B cell (primary cell): ENCODE measurements around the gene CISH. TPM values are rescaled to one million over a fixed set of nuclear protein-coding genes. Genes with fewer than 3 reads are reported as not detected.

ENCODE experiments used
- ATAC-seq: fragments of 200-7000 bp; cut with Tn5 transposase; one replicate; pipeline ENCODE4 v1.10.0; 2021; ENCODE audit warnings: low read depth, mild to moderate bottlenecking, moderate number of reproducible peaks, moderate library complexity
- CTCF ChIA-PET: fragments of 350-600 bp; sonication (Branson Sonifier 250); formaldehyde crosslinking; loops from one replicate; lab custom pipeline; 2021; ENCODE audit warnings: antibody characterized with exemption, inconsistent platforms; lab: Charles Lee
- POLR2A ChIA-PET: fragments of 350-600 bp; sonication (Branson Sonifier 250); formaldehyde crosslinking; loops from one replicate; lab custom pipeline; 2021; ENCODE audit warnings: antibody characterized with exemption; lab: Charles Lee
- DNase-seq: peaks from one replicate; pipeline ENCODE4 v3.0.0; 2013
- H2AFZ ChIP-seq: 2 replicates; pipeline ENCODE4 v1.6.1; 2012; ENCODE audit warnings: mild to moderate bottlenecking, low read depth, low read length; ENCODE audit not compliant: insufficient read depth, poor library complexity, severe bottlenecking
- H3K27ac ChIP-seq, 2 donors: 1 replicate in 1 of 2; 2 replicates in 1 of 2; pipeline ENCODE4 v1.5.1; 2012 to 2013; ENCODE audit warnings: low read length in 2 of 2, mild to moderate bottlenecking in 2 of 2, moderate library complexity in 1 of 2
- H3K27me3 ChIP-seq, 4 experiments: fragments of 200-600 bp in 1 of 4; sonication (generic) in 1 of 4; replicated peaks in 1 of 4; 1 replicate in 2 of 4; 2 replicates in 2 of 4; pipeline versions ENCODE4 v1.6.1 to v1.7.0; 2013 to 2016; ENCODE audit warnings: low read length in 3 of 4, mild to moderate bottlenecking in 2 of 4, mixed read lengths in 1 of 4, moderate library complexity in 1 of 4; ENCODE audit not compliant: insufficient read depth in 4 of 4, control insufficient read depth in 3 of 4; ENCODE audit errors: control extremely low read depth in 1 of 4
- H3K36me3 ChIP-seq, 2 experiments: replicated peaks in 1 of 2; 1 replicate in 1 of 2; 2 replicates in 1 of 2; pipeline versions ENCODE4 v1.6.1 to v1.7.1; 2013; ENCODE audit warnings: low read length in 1 of 2; ENCODE audit not compliant: insufficient read depth in 2 of 2, control insufficient read depth in 1 of 2; ENCODE audit errors: control extremely low read depth in 1 of 2, extremely low read depth in 1 of 2
- H3K4me1 ChIP-seq, 2 donors: fragments of 200-600 bp in 1 of 2; sonication (generic) in 1 of 2; 1 replicate in 1 of 2; 2 replicates in 1 of 2; pipeline versions ENCODE4 v1.5.1 to v1.6.1; 2013 to 2017; ENCODE audit warnings: low read length in 2 of 2; ENCODE audit not compliant: control insufficient read depth in 2 of 2, insufficient read depth in 2 of 2
- H3K4me2 ChIP-seq: replicated peaks from 2 replicates; pipeline ENCODE3; 2012; ENCODE audit warnings: mild to moderate bottlenecking, low read depth, low read length; ENCODE audit not compliant: poor library complexity, severe bottlenecking
- H3K4me3 ChIP-seq, 5 experiments: fragments of 200-600 bp in 1 of 5; sonication (generic) in 1 of 5; 1 replicate in 3 of 5; 2 replicates in 2 of 5; pipeline versions ENCODE4 v1.5.1 to v1.7.0; 2011 to 2016; ENCODE audit warnings: low read length in 4 of 5, mild to moderate bottlenecking in 4 of 5, low read depth in 2 of 5, control low read depth in 1 of 5, moderate library complexity in 1 of 5; ENCODE audit not compliant: insufficient read depth in 1 of 5; ENCODE audit errors: control extremely low read depth in 1 of 5, extremely low read depth in 1 of 5
- H3K79me2 ChIP-seq: fragments of 200-600 bp; sonication (generic); one replicate; pipeline ENCODE4 v1.6.0; 2016; ENCODE audit warnings: low read length; ENCODE audit not compliant: control insufficient read depth, insufficient read depth
- H3K9ac ChIP-seq: fragments of 200-600 bp; sonication (generic); 2 replicates; pipeline ENCODE4 v1.6.1; 2017; ENCODE audit warnings: mild to moderate bottlenecking, low read length, moderate library complexity
- H3K9me3 ChIP-seq, 3 donors: one replicate each; pipeline versions ENCODE4 v1.6.1 to v1.7.1; 2013; ENCODE audit warnings: low read length in 2 of 3; ENCODE audit not compliant: control insufficient read depth in 2 of 3, insufficient read depth in 1 of 3; ENCODE audit errors: control extremely low read depth in 1 of 3
- H4K20me1 ChIP-seq: 2 replicates; pipeline ENCODE4 v1.6.0; 2012; ENCODE audit warnings: mild to moderate bottlenecking, low read length; ENCODE audit not compliant: insufficient read depth, control insufficient read depth, poor library complexity, severe bottlenecking
- H3K27ac Mint-ChIP-seq: one replicate; pipeline ENCODE4 v1.8.0; 2021; ENCODE audit warnings: mixed read lengths
- H3K27me3 Mint-ChIP-seq: one replicate; pipeline ENCODE4 v1.8.0; 2021; ENCODE audit warnings: mixed read lengths
- H3K4me1 Mint-ChIP-seq: one replicate; pipeline ENCODE4 v1.8.0; 2021; ENCODE audit warnings: mixed read lengths
- H3K4me3 Mint-ChIP-seq: one replicate; pipeline ENCODE4 v1.8.0; 2021; ENCODE audit warnings: mixed read lengths
- H3K9me3 Mint-ChIP-seq: one replicate; pipeline ENCODE4 v1.8.0; 2022; ENCODE audit warnings: mixed read lengths; ENCODE audit not compliant: insufficient read depth
- EZH2 ChIP-seq: IDR thresholded peaks from 2 replicates; pipeline ENCODE4 v1.6.1; 2012; ENCODE audit warnings: borderline replicate concordance, low read depth, mild to moderate bottlenecking, moderate library complexity, low read length; ENCODE audit not compliant: insufficient read depth, poor library complexity, severe bottlenecking
- WGBS: methylation state at CpG from one replicate; pipeline ENCODE4 v1.1.5; 2013; ENCODE audit warnings: missing lambda C conversion rate; ENCODE audit not compliant: insufficient coverage; 5-methylcytosine and 5-hydroxymethylcytosine counted together
- intact Hi-C: fragments of 100-400 bp; cut with micrococcal nuclease; formaldehyde crosslinking; loops from one replicate; pipeline ENCODE4 v1.10.0; 2022
- polyA plus RNA-seq: library from polyadenylated mRNA; depleted of rRNA; stranded (reverse); fragments of >200 nt; gene quantifications from 2 replicates; pipeline ENCODE4 v1.2.3, GENCODE V29; 2012
- total RNA-seq, 2 donors: library from RNA; stranded (reverse); fragments of 120-200 nt in 1 of 2; gene quantifications; 1 replicate in 1 of 2; 2 replicates in 1 of 2; pipeline versions ENCODE4 v1.2.3 to v1.2.4, GENCODE V29; 2013 to 2022
- TF ChIP-seq, protein P1 (sequence below): fragments of 200-600 bp; IDR thresholded peaks from one replicate; pipeline ENCODE4 v1.8.0; 2022; ENCODE audit warnings: antibody characterized with exemption, mild to moderate bottlenecking

Gene CISH
- total and polyA plus RNA-seq, 2 donors (not counting 1 experiment from before 2014, with no cell fraction given) = 2.3 to 3.5 TPM

DNA sequence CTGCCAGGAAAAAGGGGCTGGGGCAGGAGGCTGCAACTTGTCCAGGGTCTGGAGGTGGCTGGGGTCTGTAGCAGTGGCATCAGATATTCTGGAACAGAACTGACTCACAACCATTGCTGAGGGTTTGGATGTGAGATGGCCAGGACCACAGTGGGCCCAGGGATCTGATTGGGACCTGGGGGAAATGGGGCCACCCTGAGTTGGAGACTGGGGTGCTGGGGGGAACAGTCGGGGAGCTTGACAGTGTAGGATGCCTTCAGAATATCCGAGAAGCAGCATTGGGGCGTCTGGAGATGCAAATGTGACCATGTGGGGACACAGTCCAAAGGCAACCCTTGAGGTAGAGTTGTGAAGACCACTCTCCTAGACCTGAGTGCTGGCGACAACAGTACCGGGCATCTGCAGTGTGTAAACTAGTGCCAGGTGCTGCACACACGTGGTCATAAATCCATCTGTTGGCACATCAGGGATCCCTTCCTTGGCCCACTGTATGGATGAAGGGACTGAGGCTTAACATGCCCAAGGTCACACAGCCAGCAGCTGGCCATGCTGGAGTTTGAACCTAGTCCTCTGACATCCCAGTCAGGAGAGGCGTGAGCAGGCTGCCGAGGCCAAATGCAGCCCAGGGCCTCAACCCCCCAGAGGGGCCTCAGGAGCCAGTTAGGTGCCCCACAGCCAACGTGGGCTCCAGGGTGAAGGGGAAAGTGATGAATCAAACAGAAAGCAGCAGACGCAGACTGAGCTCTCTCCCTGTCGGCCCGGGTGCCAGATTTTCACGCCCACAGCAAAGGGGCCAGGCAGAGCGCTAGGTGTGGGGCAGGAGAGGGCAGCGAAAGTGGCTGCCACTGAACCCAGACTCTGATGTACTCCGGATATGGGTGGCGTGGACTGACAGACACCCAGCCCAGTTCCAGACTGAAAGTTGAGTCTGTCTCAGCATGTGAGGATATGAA lies 23.5 kb downstream of the CISH start:
- WGBS = 46% methylated on average over 17 of the region's 17 CpGs
- no peak overlapping the region for H3K4me3 Mint-ChIP-seq
- peak overlapping the region; percentile 67 for H3K27ac Mint-ChIP-seq
- Histone ChIP-seq H4K20me1 (no peaks in the 10 kb centered on the region), H3K36me3 (no peaks in the 10 kb centered on the region), H3K4me1 (peaks cover 18 to 43% of the 10 kb centered on the region in 2 donors), H3K9me3 (no peaks in the 10 kb centered on the region), H3K4me3 (no peak overlapping the region), H3K4me2 (peak overlapping the region; percentile 28), H3K9ac (no peak overlapping the region), H3K79me2 (no peaks in the 10 kb centered on the region), H3K27me3 (no peaks in the 10 kb centered on the region), H3K27ac (no peak overlapping the region), H2AFZ (no peak overlapping the region)
- H3K27me3 Mint-ChIP-seq = no peaks in the 10 kb centered on the region
- ATAC-seq = no peak
- intact Hi-C loops = no loop called here
- ChIA-PET POLR2A (no interaction called here), CTCF (interaction anchor here (10.4 to 11.1 kb wide), 2 partner anchors 15 to 24 kb away, joined by 116 to 204 read pairs; partner anchors contain the start of genes CISH, HEMK1 and MAPKAPK3)
- H3K9me3 Mint-ChIP-seq = no peaks in the 10 kb centered on the region
- TF ChIP-seq, protein P1, sequence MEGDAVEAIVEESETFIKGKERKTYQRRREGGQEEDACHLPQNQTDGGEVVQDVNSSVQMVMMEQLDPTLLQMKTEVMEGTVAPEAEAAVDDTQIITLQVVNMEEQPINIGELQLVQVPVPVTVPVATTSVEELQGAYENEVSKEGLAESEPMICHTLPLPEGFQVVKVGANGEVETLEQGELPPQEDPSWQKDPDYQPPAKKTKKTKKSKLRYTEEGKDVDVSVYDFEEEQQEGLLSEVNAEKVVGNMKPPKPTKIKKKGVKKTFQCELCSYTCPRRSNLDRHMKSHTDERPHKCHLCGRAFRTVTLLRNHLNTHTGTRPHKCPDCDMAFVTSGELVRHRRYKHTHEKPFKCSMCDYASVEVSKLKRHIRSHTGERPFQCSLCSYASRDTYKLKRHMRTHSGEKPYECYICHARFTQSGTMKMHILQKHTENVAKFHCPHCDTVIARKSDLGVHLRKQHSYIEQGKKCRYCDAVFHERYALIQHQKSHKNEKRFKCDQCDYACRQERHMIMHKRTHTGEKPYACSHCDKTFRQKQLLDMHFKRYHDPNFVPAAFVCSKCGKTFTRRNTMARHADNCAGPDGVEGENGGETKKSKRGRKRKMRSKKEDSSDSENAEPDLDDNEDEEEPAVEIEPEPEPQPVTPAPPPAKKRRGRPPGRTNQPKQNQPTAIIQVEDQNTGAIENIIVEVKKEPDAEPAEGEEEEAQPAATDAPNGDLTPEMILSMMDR = no peak
- no peak for TF ChIP-seq EZH2
- DNase-seq = no peak
- peaks cover 29% of the 10 kb centered on the region for H3K4me1 Mint-ChIP-seq

DNA sequence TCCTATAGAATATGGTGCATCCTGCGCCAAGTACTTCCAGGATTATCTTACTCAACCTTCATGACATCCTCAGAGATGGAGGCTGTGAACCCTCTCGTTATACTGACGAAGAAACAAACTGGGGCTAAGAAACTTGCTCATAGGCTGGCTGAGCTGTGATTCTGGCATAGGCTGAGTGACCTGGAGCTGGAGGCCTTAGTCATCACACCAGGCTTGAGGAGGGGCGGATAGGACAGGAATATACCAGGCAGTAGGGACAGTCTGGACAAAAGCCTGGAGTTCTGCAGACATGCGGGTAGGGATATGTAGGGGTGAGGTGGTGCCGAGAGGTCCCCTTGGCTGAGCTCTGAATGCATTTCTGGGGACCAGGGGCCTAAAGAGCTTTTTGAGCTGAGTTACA lies 24.2 kb downstream of the CISH start:
- Histone ChIP-seq H3K9me3 (no peaks in the 10 kb centered on the region), H3K4me1 (peaks cover 16 to 38% of the 10 kb centered on the region in 2 donors), H3K27ac (no peak overlapping the region), H2AFZ (no peak overlapping the region), H3K36me3 (no peaks in the 10 kb centered on the region), H3K27me3 (no peaks in the 10 kb centered on the region), H3K79me2 (no peaks in the 10 kb centered on the region), H3K4me3 (no peak overlapping the region), H3K4me2 (no peak overlapping the region), H3K9ac (no peak overlapping the region), H4K20me1 (no peaks in the 10 kb centered on the region)
- intact Hi-C loops = no loop called here
- H3K4me3 Mint-ChIP-seq = no peak overlapping the region
- DNase-seq (no peak), ATAC-seq (no peak)
- WGBS = 97% methylated on average over 5 of the region's 6 CpGs
- H3K4me1 Mint-ChIP-seq = peaks cover 25% of the 10 kb centered on the region
- no peaks in the 10 kb centered on the region for H3K9me3 Mint-ChIP-seq
- TF ChIP-seq, protein P1 = no peak
- TF ChIP-seq EZH2 = no peak
- ChIA-PET CTCF (interaction anchor here (10.4 to 11.1 kb wide), 2 partner anchors 14 to 25 kb away, joined by 116 to 204 read pairs; partner anchors contain the start of genes CISH, HEMK1 and MAPKAPK3), POLR2A (no interaction called here)
- H3K27me3 Mint-ChIP-seq = no peaks in the 10 kb centered on the region
- H3K27ac Mint-ChIP-seq = peak overlapping the region; percentile 67
